ENCODE data around the gene SLC35F6.

DNA sequence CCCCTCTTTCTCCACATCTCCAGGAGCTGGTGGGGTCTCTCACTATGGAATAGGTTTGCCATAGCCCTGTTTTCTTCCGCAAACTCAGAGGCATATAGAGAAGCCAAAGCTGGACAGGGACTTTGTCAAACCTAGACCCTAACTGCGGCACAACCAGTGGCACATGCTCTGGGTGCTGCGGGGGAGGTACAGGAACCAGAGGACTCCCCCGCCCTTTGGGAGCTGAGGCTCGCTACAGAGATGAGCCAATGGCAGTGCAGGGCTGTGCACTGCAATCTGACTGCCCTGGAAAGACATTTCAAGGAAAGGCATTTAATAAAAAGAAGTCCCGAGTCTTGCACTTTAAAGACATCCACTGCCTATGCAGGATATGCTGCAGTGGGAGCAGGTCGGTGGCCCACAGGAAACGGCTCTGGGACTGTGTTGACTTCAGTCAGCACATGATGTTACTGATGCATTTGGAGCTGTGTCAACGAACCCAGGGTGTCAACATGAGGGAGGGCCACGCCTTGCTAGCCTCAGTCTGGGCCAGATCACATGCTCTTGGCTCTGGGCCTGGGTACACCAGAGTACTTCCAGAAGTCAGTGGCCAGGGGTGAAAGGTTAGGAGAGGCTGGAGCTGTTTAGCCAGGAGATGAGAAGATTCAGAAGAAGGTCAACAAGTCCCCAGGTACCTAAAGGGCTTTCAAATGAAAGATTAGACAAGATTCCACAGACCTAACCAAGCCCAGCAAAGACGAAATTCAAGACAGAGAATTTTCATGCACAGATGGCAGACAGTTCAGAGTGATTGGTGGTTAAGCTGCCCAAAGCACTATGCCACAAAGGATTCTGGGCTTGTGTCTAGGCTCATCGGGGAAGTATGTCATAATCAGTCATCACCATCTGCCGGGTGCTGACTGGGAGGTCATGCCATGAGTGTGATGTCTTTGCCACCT is 8.2 kb downstream of the SLC35F6 start:
- TF ChIP-seq CTCF (IDR thresholded peaks at IDR 0.05; ENCODE audit: low read length) (no peak), EZH2 (optimal IDR thresholded peaks at IDR 0.05; ENCODE audit: low read depth, low read length) (no peak)

Data from MM.1S (cell line).